ENCODE data around the gene DDX28. TPM values are rescaled to one million over a fixed set of nuclear protein-coding genes. Genes with fewer than 3 reads are reported as not detected.

Gene DDX28
- total and polyA plus RNA-seq, 9 of the 15 experiments (the other 6 are each of a cell fraction or from before 2014, with no cell fraction given), result 2.8 to 24.5 (median 15.9) TPM

GRCh38 chr16:67993207-67994039 lies 29.6 kb downstream of the DDX28 start (continued):
- TF ChIP-seq LCOR (CRISPR knock-in tag; IDR thresholded peaks at IDR 0.05) (peak; percentile 82), ZC3H8 (IDR thresholded peaks at IDR 0.05) (no peak), ZKSCAN3 (CRISPR knock-in tag; IDR thresholded peaks at IDR 0.05) (no peak), RAD51 (IDR thresholded peaks at IDR 0.05; ENCODE audit: borderline replicate concordance, low read depth) (no peak; the same call in 1 of the 2 replicates), SRSF3 (IDR thresholded peaks at IDR 0.05; ENCODE audit: insufficient read depth, low read length) (no peak), HDAC3 (IDR thresholded peaks at IDR 0.05; ENCODE audit: borderline replicate concordance, partially characterized antibody) (no peak), SRSF1 (IDR thresholded peaks at IDR 0.05; ENCODE audit: low read depth, low read length) (no peak), POLR2AphosphoS2 (IDR thresholded peaks at IDR 0.05; ENCODE audit: low read length) (no peak), MYC (IDR thresholded peaks at IDR 0.05; ENCODE audit: low read depth, low read length) (peak; percentile 88), MYC (CRISPR knock-in tag; IDR thresholded peaks at IDR 0.05; ENCODE audit: borderline replicate concordance, low read depth) (peak; percentile 76; the same call in 1 of the 2 replicates), ETS2 (tag; IDR thresholded peaks at IDR 0.05; ENCODE audit: borderline replicate concordance, poor library complexity, severe bottlenecking) (no peak), BRD4 (IDR thresholded peaks at IDR 0.05) (peak; percentile 28; the same call in 1 of the 2 replicates), CREM (IDR thresholded peaks at IDR 0.05; ENCODE audit: low read depth) (peak; percentile 83), ARID3B (CRISPR knock-in tag; IDR thresholded peaks at IDR 0.05; ENCODE audit: borderline replicate concordance) (no peak), HES1 (IDR thresholded peaks at IDR 0.05; ENCODE audit: low read depth) (no peak), ZNF444 (CRISPR knock-in tag; IDR thresholded peaks at IDR 0.05) (no peak), PHB2 (IDR thresholded peaks at IDR 0.05; ENCODE audit: low read depth) (no peak), ZNF695 (CRISPR knock-in tag; IDR thresholded peaks at IDR 0.05) (no peak), RBM14 (IDR thresholded peaks at IDR 0.05; ENCODE audit: borderline replicate concordance, insufficient read depth, low read depth, low read length) (no peak), MED1 (CRISPR knock-in tag; IDR thresholded peaks at IDR 0.05; ENCODE audit: borderline replicate concordance) (no peak), RCOR1 (IDR thresholded peaks at IDR 0.05; ENCODE audit: borderline replicate concordance in 1 of 2, low read depth in 2 of 2, low read length in 2 of 2) (peak in 1 of 2 experiments; percentile 63; a peak in 1 of 4 replicates), SMARCA4 (IDR thresholded peaks at IDR 0.05) (no peak; the same call in 1 of the 2 replicates), KLF10 (CRISPR knock-in tag; IDR thresholded peaks at IDR 0.05) (no peak)
- TF ChIP-seq, protein P1, sequence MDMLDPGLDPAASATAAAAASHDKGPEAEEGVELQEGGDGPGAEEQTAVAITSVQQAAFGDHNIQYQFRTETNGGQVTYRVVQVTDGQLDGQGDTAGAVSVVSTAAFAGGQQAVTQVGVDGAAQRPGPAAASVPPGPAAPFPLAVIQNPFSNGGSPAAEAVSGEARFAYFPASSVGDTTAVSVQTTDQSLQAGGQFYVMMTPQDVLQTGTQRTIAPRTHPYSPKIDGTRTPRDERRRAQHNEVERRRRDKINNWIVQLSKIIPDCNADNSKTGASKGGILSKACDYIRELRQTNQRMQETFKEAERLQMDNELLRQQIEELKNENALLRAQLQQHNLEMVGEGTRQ (CRISPR knock-in tag; IDR thresholded peaks at IDR 0.05), result no peak
- TF ChIP-seq, protein P2, sequence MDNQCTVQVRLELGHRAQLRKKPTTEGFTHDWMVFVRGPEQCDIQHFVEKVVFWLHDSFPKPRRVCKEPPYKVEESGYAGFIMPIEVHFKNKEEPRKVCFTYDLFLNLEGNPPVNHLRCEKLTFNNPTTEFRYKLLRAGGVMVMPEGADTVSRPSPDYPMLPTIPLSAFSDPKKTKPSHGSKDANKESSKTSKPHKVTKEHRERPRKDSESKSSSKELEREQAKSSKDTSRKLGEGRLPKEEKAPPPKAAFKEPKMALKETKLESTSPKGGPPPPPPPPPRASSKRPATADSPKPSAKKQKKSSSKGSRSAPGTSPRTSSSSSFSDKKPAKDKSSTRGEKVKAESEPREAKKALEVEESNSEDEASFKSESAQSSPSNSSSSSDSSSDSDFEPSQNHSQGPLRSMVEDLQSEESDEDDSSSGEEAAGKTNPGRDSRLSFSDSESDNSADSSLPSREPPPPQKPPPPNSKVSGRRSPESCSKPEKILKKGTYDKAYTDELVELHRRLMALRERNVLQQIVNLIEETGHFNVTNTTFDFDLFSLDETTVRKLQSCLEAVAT (IDR thresholded peaks at IDR 0.05), result peak; percentile 19 to 64; a peak in 1 of 4 replicates

Measured in K562 (cell line).